ENCODE results near the gene PRKG1. TPM values are rescaled to one million over a fixed set of nuclear protein-coding genes. Genes with fewer than 3 reads are reported as not detected.

PRKG1 gene
- total RNA-seq, 1 donor from 2014 or later = 26.4 TPM

DNA sequence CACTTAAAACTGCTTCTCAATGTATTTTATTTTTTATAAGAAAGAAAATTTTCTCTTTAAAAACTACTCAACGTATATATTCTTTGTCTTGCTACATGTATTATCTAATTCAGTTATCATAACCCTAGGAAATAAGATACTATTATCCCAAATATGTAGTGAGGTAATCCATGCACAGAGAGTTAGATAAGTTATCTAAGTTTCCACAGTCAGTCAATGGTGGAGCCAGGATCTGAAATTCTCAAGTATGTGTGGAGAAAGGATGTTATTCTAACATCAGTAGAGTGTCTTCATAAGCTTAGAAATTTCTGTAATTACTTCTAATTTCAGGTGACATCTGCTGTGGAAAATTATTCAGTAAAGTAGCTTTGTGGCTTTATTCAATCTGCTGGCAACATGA, 385.2 kb downstream of the PRKG1 start:
- Histone ChIP-seq H3K27ac (no peak overlapping the region), H3K9ac (no peak overlapping the region), H3K4me1 (peaks cover 4% of the 10 kb centered on the region), H3K4me2 (no peak overlapping the region), H3K27me3 (no peaks in the 10 kb centered on the region), H4K20me1 (ENCODE audit: low read depth) (no peaks in the 10 kb centered on the region), H3K79me2 (ENCODE audit: low read depth) (no peaks in the 10 kb centered on the region), H3K4me3 (no peak overlapping the region), H3K9me3 (ENCODE audit: low read depth) (peaks cover under 1% of the 10 kb centered on the region), H3K36me3 (peaks cover 4% of the 10 kb centered on the region), H2AFZ (replicated peaks) (no peak overlapping the region), H3F3A (ENCODE audit: low read depth) (no peaks in the 10 kb centered on the region)
- no peak overlapping the region for H3K4me3 Mint-ChIP-seq
- peaks cover 8% of the 10 kb centered on the region for H3K9me3 Mint-ChIP-seq
- no peak overlapping the region for H3K27ac Mint-ChIP-seq
- no peaks in the 10 kb centered on the region for H3K4me1 Mint-ChIP-seq
- no peaks in the 10 kb centered on the region for H3K36me3 Mint-ChIP-seq
- H3K27me3 Mint-ChIP-seq (ENCODE audit: insufficient read depth, low read depth) = no peaks in the 10 kb centered on the region
- no peak for DNase-seq (ENCODE audit: low spot score)
- TF ChIP-seq EZH2phosphoT487 (IDR thresholded peaks at IDR 0.05) (no peak), EZH2 (IDR thresholded peaks at IDR 0.05) (no peak)
- TF ChIP-seq, protein P1, sequence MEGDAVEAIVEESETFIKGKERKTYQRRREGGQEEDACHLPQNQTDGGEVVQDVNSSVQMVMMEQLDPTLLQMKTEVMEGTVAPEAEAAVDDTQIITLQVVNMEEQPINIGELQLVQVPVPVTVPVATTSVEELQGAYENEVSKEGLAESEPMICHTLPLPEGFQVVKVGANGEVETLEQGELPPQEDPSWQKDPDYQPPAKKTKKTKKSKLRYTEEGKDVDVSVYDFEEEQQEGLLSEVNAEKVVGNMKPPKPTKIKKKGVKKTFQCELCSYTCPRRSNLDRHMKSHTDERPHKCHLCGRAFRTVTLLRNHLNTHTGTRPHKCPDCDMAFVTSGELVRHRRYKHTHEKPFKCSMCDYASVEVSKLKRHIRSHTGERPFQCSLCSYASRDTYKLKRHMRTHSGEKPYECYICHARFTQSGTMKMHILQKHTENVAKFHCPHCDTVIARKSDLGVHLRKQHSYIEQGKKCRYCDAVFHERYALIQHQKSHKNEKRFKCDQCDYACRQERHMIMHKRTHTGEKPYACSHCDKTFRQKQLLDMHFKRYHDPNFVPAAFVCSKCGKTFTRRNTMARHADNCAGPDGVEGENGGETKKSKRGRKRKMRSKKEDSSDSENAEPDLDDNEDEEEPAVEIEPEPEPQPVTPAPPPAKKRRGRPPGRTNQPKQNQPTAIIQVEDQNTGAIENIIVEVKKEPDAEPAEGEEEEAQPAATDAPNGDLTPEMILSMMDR (IDR thresholded peaks at IDR 0.05) = no peak

DNA sequence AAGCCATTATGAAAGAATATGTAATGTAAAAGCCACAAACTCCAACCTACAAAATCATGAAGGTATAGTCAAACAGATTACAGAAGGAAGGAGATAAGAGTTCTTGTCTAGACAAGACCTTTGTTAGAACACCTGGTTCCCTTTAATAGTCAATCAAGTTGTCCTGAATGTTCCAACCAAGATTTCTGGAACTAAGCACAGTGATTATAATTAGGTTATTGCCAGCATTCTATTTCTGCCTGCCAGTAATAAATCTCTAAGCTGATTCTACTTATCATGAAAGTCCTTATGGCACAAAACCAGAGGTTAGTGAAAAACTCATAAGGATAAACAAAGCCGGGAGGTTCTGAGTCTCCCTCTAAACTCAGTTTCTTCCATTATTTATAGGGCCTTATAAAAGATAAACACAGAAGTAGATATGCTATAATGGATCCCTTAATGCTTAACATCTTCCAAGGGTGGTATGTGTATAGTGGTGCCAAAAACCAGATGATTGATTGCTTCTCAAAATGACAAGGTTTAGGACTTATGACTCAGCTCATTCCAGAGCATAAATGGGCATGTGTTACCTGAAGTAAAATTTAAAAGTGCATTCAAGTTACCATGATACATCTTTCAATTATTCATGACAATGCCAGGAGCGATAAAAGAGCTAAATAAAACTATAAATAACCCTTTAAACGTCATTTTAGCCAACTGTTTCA, 387.9 kb downstream of the PRKG1 start:
- no peak overlapping the region for H3K4me2 ChIP-seq
- no peaks in the 10 kb centered on the region for H3K9me3 Mint-ChIP-seq
- no peaks in the 10 kb centered on the region for H3K27me3 ChIP-seq
- H3K4me3 ChIP-seq = no peak overlapping the region
- no peak overlapping the region for H3K4me3 Mint-ChIP-seq
- TF ChIP-seq EZH2phosphoT487 (IDR thresholded peaks at IDR 0.05) (no peak), EZH2 (IDR thresholded peaks at IDR 0.05) (no peak)
- TF ChIP-seq, protein P1 (IDR thresholded peaks at IDR 0.05) = no peak
- H4K20me1 ChIP-seq (ENCODE audit: low read depth) = no peaks in the 10 kb centered on the region
- H3K9ac ChIP-seq = no peak overlapping the region
- H3K4me1 Mint-ChIP-seq = no peaks in the 10 kb centered on the region
- peaks cover 7% of the 10 kb centered on the region for H3K4me1 ChIP-seq
- no peak overlapping the region for H3K27ac Mint-ChIP-seq
- H3K9me3 ChIP-seq (ENCODE audit: low read depth) = no peaks in the 10 kb centered on the region
- no peaks in the 10 kb centered on the region for H3K27me3 Mint-ChIP-seq (ENCODE audit: insufficient read depth, low read depth)
- H2AFZ ChIP-seq (replicated peaks) = no peak overlapping the region
- no peaks in the 10 kb centered on the region for H3K36me3 Mint-ChIP-seq
- H3F3A ChIP-seq (ENCODE audit: low read depth) = no peaks in the 10 kb centered on the region
- no peak overlapping the region for H3K27ac ChIP-seq
- no peaks in the 10 kb centered on the region for H3K36me3 ChIP-seq
- no peaks in the 10 kb centered on the region for H3K79me2 ChIP-seq (ENCODE audit: low read depth)
- no peak for DNase-seq (ENCODE audit: low spot score)

DNA sequence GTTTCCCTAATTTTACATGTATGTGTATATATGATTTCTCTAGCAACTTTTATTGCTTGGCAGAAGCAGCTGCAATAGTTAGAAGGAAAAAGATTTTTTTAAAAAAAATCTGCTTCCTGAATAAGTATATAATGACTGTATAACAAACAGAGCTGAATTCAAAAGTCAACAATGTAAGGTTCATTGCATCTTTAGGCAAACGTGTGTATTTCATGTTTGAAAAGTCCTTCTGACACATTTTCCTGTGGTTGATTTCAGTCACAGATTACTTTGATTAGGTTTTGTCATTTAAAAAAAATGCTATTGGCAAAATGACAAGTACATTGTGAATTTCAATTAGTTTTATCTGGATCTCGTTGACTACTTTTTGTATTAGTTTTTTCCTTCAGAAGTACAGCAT, 394.1 kb downstream of the PRKG1 start:
- Mint-ChIP-seq H3K36me3 (no peaks in the 10 kb centered on the region), H3K4me1 (no peaks in the 10 kb centered on the region), H3K4me3 (no peak overlapping the region), H3K27me3 (ENCODE audit: insufficient read depth, low read depth) (no peaks in the 10 kb centered on the region), H3K9me3 (no peaks in the 10 kb centered on the region), H3K27ac (no peak overlapping the region)
- no peak overlapping the region for H3K4me2 ChIP-seq
- no peak for DNase-seq (ENCODE audit: low spot score)
- no peaks in the 10 kb centered on the region for H3K27me3 ChIP-seq
- no peaks in the 10 kb centered on the region for H3K9me3 ChIP-seq (ENCODE audit: low read depth)
- no peak overlapping the region for H3K27ac ChIP-seq
- H3F3A ChIP-seq (ENCODE audit: low read depth) = no peaks in the 10 kb centered on the region
- H3K9ac ChIP-seq = no peak overlapping the region
- no peaks in the 10 kb centered on the region for H3K36me3 ChIP-seq
- no peak overlapping the region for H3K4me3 ChIP-seq
- no peak overlapping the region for H2AFZ ChIP-seq (replicated peaks)
- no peaks in the 10 kb centered on the region for H4K20me1 ChIP-seq (ENCODE audit: low read depth)
- peaks cover 3% of the 10 kb centered on the region for H3K4me1 ChIP-seq
- TF ChIP-seq, protein P1 (IDR thresholded peaks at IDR 0.05) = no peak
- TF ChIP-seq EZH2 (IDR thresholded peaks at IDR 0.05) (no peak), EZH2phosphoT487 (IDR thresholded peaks at IDR 0.05) (no peak)
- H3K79me2 ChIP-seq (ENCODE audit: low read depth) = no peaks in the 10 kb centered on the region
